Neuronal stem cell (in vitro differentiated cells): ENCODE measurements around the gene VEPH1.

ENCODE experiments used
- DNase-seq: peaks from one replicate; pipeline ENCODE4 v3.0.0-alpha.2; 2013; ENCODE audit warnings: low spot score
- H2AFZ ChIP-seq: one replicate; pipeline ENCODE4 v1.6.1; 2013; ENCODE audit warnings: mild to moderate bottlenecking, low read length, inconsistent platforms
- H2AK5ac ChIP-seq: 2 replicates; pipeline ENCODE4 v1.6.1; 2013; ENCODE audit warnings: low read depth, mild to moderate bottlenecking, inconsistent platforms, low read length, moderate library complexity, mixed read lengths
- H2BK120ac ChIP-seq: 2 replicates; pipeline ENCODE4 v1.6.1; 2013; ENCODE audit warnings: low read depth, mild to moderate bottlenecking, inconsistent platforms, low read length, moderate library complexity, mixed read lengths
- H2BK12ac ChIP-seq: one replicate; pipeline ENCODE4 v1.6.1; 2013; ENCODE audit warnings: low read length, inconsistent platforms
- H2BK15ac ChIP-seq: 2 replicates; pipeline ENCODE4 v1.6.1; 2013; ENCODE audit warnings: mild to moderate bottlenecking, low read length, inconsistent platforms, mixed read lengths
- H2BK5ac ChIP-seq: one replicate; pipeline ENCODE4 v1.6.1; 2013; ENCODE audit warnings: inconsistent platforms, mild to moderate bottlenecking, low read length, moderate library complexity
- H3K14ac ChIP-seq: one replicate; pipeline ENCODE4 v1.6.1; 2013; ENCODE audit warnings: low read length, inconsistent platforms
- H3K18ac ChIP-seq: 2 replicates; pipeline ENCODE4 v1.6.1; 2013; ENCODE audit warnings: low read length, inconsistent platforms
- H3K23ac ChIP-seq: 2 replicates; pipeline ENCODE4 v1.6.1; 2013; ENCODE audit warnings: low read depth, mild to moderate bottlenecking, mixed read lengths, low read length, inconsistent platforms; ENCODE audit not compliant: poor library complexity
- H3K27ac ChIP-seq: replicated peaks from 3 replicates; pipeline ENCODE4 v1.5.1; 2013; ENCODE audit warnings: low read length, inconsistent platforms
- H3K27me3 ChIP-seq, 3 experiments: 2 replicates each; pipeline ENCODE4 v1.6.1; 2013; ENCODE audit warnings: low read length in 3 of 3, mild to moderate bottlenecking in 2 of 3, inconsistent platforms in 1 of 3, low read depth in 1 of 3, mixed read lengths in 1 of 3, moderate library complexity in 1 of 3; ENCODE audit not compliant: control insufficient read depth in 3 of 3, insufficient read depth in 3 of 3
- H3K36me3 ChIP-seq, 2 donors: replicated peaks in 1 of 2; 2 replicates each; pipeline ENCODE4 v1.6.1; 2013; ENCODE audit warnings: low read length in 2 of 2; ENCODE audit not compliant: control insufficient read depth in 2 of 2, insufficient read depth in 2 of 2
- H3K4ac ChIP-seq: 2 replicates; pipeline ENCODE4 v1.6.1; 2013; ENCODE audit warnings: inconsistent platforms, mild to moderate bottlenecking, low read length, moderate library complexity
- H3K4me1 ChIP-seq, 2 donors: 1 replicate in 1 of 2; 2 replicates in 1 of 2; pipeline ENCODE4 v1.6.1; 2013; ENCODE audit warnings: low read length in 2 of 2, low read depth in 1 of 2; ENCODE audit not compliant: control insufficient read depth in 2 of 2, insufficient read depth in 1 of 2
- H3K4me2 ChIP-seq: one replicate; pipeline ENCODE4 v1.6.1; 2013; ENCODE audit warnings: mild to moderate bottlenecking, low read length, inconsistent platforms; ENCODE audit not compliant: insufficient read depth, poor library complexity, severe bottlenecking
- H3K4me3 ChIP-seq, 2 donors: 2 replicates each; pipeline ENCODE4 v1.5.1; 2013; ENCODE audit warnings: low read length in 2 of 2, mild to moderate bottlenecking in 2 of 2, inconsistent platforms in 1 of 2, moderate library complexity in 1 of 2
- H3K79me1 ChIP-seq: one replicate; pipeline ENCODE4 v1.6.1; 2013; ENCODE audit warnings: low read depth, mild to moderate bottlenecking, inconsistent platforms, low read length, moderate library complexity
- H3K9ac ChIP-seq: one replicate; pipeline ENCODE4 v1.6.1; 2013; ENCODE audit warnings: mild to moderate bottlenecking, low read depth, low read length, inconsistent platforms; ENCODE audit not compliant: poor library complexity
- H3K9me3 ChIP-seq, 2 donors: replicated peaks in 1 of 2; 2 replicates each; pipeline versions ENCODE3 to v1.6.1; 2013; ENCODE audit warnings: low read length in 2 of 2, mild to moderate bottlenecking in 2 of 2, inconsistent platforms in 1 of 2, low read depth in 1 of 2, mixed read lengths in 1 of 2, moderate library complexity in 1 of 2; ENCODE audit not compliant: control insufficient read depth in 2 of 2, insufficient read depth in 1 of 2
- H4K8ac ChIP-seq: one replicate; pipeline ENCODE4 v1.6.1; 2013; ENCODE audit warnings: low read depth, mild to moderate bottlenecking, inconsistent platforms, low read length, moderate library complexity
- H4K91ac ChIP-seq: one replicate; pipeline ENCODE4 v1.6.1; 2013; ENCODE audit warnings: low read length, low read depth, mild to moderate bottlenecking, inconsistent platforms; ENCODE audit not compliant: poor library complexity
- WGBS, 2 donors: extraction: QIAGEN DNeasy Blood & Tissue Kit; methylation state at CpG; one replicate each; pipeline ENCODE4 v1.1.7; 2013; ENCODE audit warnings: missing lambda C conversion rate in 2 of 2, mixed read lengths in 1 of 2; ENCODE audit not compliant: insufficient read length in 2 of 2, insufficient replicate concordance in 1 of 2; ENCODE audit errors: extremely low coverage in 2 of 2; 5-methylcytosine and 5-hydroxymethylcytosine counted together

VEPH1 gene

GRCh38 chr3:157409516-157409915 lies 93.7 kb downstream of the VEPH1 start:
- H2BK15ac ChIP-seq: no peak overlapping the region
- no peak overlapping the region for H2BK12ac ChIP-seq
- no peaks in the 10 kb centered on the region for H3K4me1 ChIP-seq
- H2BK5ac ChIP-seq: no peak overlapping the region
- no peak overlapping the region for H3K14ac ChIP-seq
- H4K8ac ChIP-seq: no peak overlapping the region
- no peak overlapping the region for H3K18ac ChIP-seq
- no peaks in the 10 kb centered on the region for H3K27me3 ChIP-seq
- whole genome bisulfite sequencing, 2 donors: no CpG with 5 or more reads among the region's 2 CpGs
- H3K9me3 ChIP-seq: peaks cover 0 to 9% of the 10 kb centered on the region in 2 donors
- H3K79me1 ChIP-seq: no peaks in the 10 kb centered on the region
- H4K91ac ChIP-seq: no peak overlapping the region
- no peak overlapping the region for H2AK5ac ChIP-seq
- H2AFZ ChIP-seq: no peak overlapping the region
- H2BK120ac ChIP-seq: no peak overlapping the region
- no peak overlapping the region for H3K4ac ChIP-seq
- H3K9ac ChIP-seq: no peak overlapping the region
- H3K36me3 ChIP-seq: peaks cover 0 to 2% of the 10 kb centered on the region in 2 donors
- DNase-seq: no peak
- H3K23ac ChIP-seq: no peak overlapping the region
- no peak overlapping the region for H3K4me3 ChIP-seq
- H3K4me2 ChIP-seq: no peak overlapping the region
- H3K27ac ChIP-seq: no peak overlapping the region

- H2BK15ac ChIP-seq: no peak overlapping the region
- no peak overlapping the region for H3K14ac ChIP-seq
- no peak overlapping the region for H2BK5ac ChIP-seq
- H2AK5ac ChIP-seq: no peak overlapping the region
- H3K79me1 ChIP-seq: no peaks in the 10 kb centered on the region
- no peak overlapping the region for H3K18ac ChIP-seq
- H3K4me3 ChIP-seq: no peak overlapping the region
- no peak overlapping the region for H4K8ac ChIP-seq
- no peak overlapping the region for H3K27ac ChIP-seq
- no peak overlapping the region for H2AFZ ChIP-seq
- H2BK120ac ChIP-seq: no peak overlapping the region
- H3K9me3 ChIP-seq: peaks cover 0 to 9% of the 10 kb centered on the region in 2 donors
- peaks cover 0 to 2% of the 10 kb centered on the region in 2 donors for H3K36me3 ChIP-seq
- no CpG with 5 or more reads among the region's 4 CpGs for WGBS, 2 donors
- H3K4me2 ChIP-seq: no peak overlapping the region
- H3K4ac ChIP-seq: no peak overlapping the region
- no peak overlapping the region for H3K23ac ChIP-seq
- H3K27me3 ChIP-seq: no peaks in the 10 kb centered on the region
- no peak overlapping the region for H2BK12ac ChIP-seq
- no peak for DNase-seq
- no peaks in the 10 kb centered on the region for H3K4me1 ChIP-seq
- no peak overlapping the region for H4K91ac ChIP-seq
- no peak overlapping the region for H3K9ac ChIP-seq
These were observed 94.6 kb downstream of the VEPH1 start for GRCh38 chr3:157408499-157409149.

- Histone ChIP-seq H3K4me1 (no peaks in the 10 kb centered on the region), H3K23ac (no peak overlapping the region), H3K36me3 (peaks cover 0 to 2% of the 10 kb centered on the region in 2 donors), H3K9me3 (peaks cover 0 to 9% of the 10 kb centered on the region in 2 donors), H4K8ac (no peak overlapping the region), H3K4me2 (no peak overlapping the region), H3K27me3 (no peaks in the 10 kb centered on the region), H3K79me1 (no peaks in the 10 kb centered on the region), H2BK120ac (no peak overlapping the region), H2BK15ac (no peak overlapping the region), H2BK5ac (no peak overlapping the region), H3K14ac (no peak overlapping the region), H2AK5ac (no peak overlapping the region), H4K91ac (no peak overlapping the region), H3K18ac (no peak overlapping the region), H3K27ac (no peak overlapping the region), H2AFZ (no peak overlapping the region), H3K4ac (no peak overlapping the region), H3K9ac (no peak overlapping the region), H2BK12ac (no peak overlapping the region), H3K4me3 (no peak overlapping the region)
- no peak for DNase-seq
- no CpG with 5 or more reads among the region's 3 CpGs for WGBS, 2 donors
These were observed 95.4 kb downstream of the VEPH1 start for GRCh38 chr3:157407769-157408168.

GRCh38 chr3:157406394-157406793 lies 96.8 kb downstream of the VEPH1 start:
- Histone ChIP-seq H4K8ac (no peak overlapping the region), H2BK12ac (no peak overlapping the region), H3K23ac (no peak overlapping the region), H2AFZ (no peak overlapping the region), H3K36me3 (no peaks in the 10 kb centered on the region), H2AK5ac (no peak overlapping the region), H3K27ac (no peak overlapping the region), H2BK120ac (no peak overlapping the region), H3K4me1 (no peaks in the 10 kb centered on the region), H2BK15ac (no peak overlapping the region), H3K14ac (no peak overlapping the region), H3K4me3 (no peak overlapping the region), H3K9ac (no peak overlapping the region), H2BK5ac (no peak overlapping the region), H3K18ac (no peak overlapping the region), H4K91ac (no peak overlapping the region), H3K9me3 (no peaks in the 10 kb centered on the region), H3K79me1 (no peaks in the 10 kb centered on the region), H3K4me2 (no peak overlapping the region), H3K4ac (no peak overlapping the region), H3K27me3 (no peaks in the 10 kb centered on the region)
- DNase-seq: no peak
- WGBS, 2 donors: no CpG with 5 or more reads among the region's 5 CpGs
